D721Med (cell line): ENCODE data around the gene GALNT14.

Experiments
- DNase-seq: peaks from one replicate; pipeline ENCODE4 v3.0.0; 2011; ENCODE audit warnings: low spot score; ENCODE audit not compliant: insufficient read length
- FAIRE-seq: peaks from 2 replicates; lab custom pipeline; 2011; peaks lifted over from hg19 to GRCh38; lab: Jason Lieb, UNC
- CTCF ChIP-seq: IDR thresholded peaks from 2 replicates; pipeline ENCODE4 v1.5.1; 2012; ENCODE audit warnings: mild to moderate bottlenecking, control low read depth; ENCODE audit not compliant: insufficient read depth; ENCODE audit errors: missing control alignments

Gene GALNT14

DNA sequence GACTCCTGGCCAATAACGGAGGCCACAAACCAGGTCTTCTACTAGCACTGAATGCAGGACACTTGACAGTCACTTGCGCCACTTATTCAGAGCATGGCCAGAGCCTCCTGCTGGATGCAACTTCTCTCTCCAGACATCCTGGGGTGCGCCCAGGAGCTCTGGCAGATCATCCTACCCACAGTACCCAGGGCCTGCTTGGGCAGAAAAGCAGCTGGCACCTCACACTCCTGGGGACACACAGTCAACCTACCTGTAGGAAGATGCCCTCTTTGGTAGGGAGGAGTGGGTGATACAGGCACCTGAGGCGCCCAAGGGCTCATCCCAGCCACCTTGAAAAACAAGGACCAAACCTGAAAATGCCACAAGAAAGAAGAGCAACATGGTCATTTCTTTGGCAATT is 13.3 kb downstream of the GALNT14 start:
- no peak for TF ChIP-seq CTCF
- no peak for FAIRE-seq
- no peak for DNase-seq

DNA sequence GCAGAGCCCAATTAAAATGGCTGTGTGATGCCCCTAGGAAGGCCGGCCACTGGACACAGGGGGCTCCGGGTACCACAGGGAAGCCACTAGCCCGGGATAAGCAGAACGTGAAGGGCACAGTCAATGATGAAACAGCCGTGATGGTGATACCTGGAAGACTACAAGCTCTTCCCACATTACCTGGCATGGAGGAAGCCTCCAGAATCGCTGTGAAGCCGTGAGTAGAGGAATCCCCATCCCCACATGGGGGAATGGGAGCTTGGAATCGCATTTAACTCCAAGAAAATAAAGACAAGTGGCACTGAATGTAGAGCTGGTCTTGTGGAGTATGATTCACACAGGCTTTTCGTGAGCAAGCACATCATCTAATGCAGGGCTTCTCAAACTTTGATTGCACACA is 16.1 kb downstream of the GALNT14 start:
- DNase-seq (no peak), FAIRE-seq (no peak)
- TF ChIP-seq CTCF: no peak

- TF ChIP-seq CTCF: no peak
- DNase-seq (no peak), FAIRE-seq (no peak)
Measured at GRCh38 chr2:31113765-31114164, 24.5 kb downstream of the GALNT14 start.

GRCh38 chr2:31112544-31112943 is 25.7 kb downstream of the GALNT14 start:
- no peak for DNase-seq
- FAIRE-seq: no peak
- no peak for TF ChIP-seq CTCF

DNA sequence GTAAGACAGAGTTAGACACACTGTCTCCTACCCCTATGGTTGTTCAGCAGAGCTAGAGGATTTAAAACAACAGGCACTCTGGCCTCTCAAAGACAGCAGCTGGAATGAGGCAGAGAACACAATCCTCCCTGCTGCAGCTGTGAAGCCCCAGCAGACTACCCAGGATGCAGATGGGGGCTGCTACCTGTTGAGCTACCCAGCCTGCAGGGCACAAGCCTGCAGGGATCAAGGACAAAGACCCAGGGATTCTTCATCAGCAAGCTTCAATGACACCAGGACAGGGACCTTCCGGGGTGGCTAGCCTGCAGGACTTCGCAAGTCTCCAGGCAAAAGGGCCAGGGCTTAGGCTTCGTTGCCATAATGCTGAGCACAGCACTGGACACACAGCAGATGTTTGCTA is 27.2 kb downstream of the GALNT14 start:
- TF ChIP-seq CTCF: no peak
- FAIRE-seq (no peak), DNase-seq (no peak)

- TF ChIP-seq CTCF: no peak
- no peak for DNase-seq
- no peak for FAIRE-seq
Measured at GRCh38 chr2:31110431-31110830, 27.8 kb downstream of the GALNT14 start.

DNA sequence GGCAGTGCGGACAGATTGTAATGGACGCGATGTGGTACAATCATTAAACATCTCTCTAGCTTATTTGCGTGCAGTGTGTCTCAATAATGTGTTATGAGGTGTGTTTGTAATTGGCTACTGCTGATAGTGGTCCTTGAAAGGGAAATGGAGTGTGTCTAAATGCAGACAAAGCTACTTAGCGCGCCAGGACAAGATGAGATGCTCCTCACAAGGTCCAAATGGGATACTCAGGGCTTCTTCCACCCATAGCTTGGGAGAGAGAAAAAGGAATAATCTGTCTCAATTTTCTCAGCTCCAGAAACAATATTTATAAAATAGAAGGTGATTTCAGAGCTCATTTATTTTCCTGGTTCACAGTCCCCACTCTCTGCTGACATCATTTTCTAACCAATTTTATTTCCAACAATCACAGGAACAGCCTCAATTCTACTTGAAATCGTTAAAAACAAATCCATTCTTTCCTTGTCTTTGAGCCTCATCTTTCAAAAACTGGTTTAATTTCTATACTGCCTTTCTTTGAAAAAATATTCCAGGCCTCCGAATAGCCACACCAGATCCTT is 28.5 kb downstream of the GALNT14 start:
- FAIRE-seq (no peak), DNase-seq (no peak)
- no peak for TF ChIP-seq CTCF
